HTR-8/SVneo (cell line): ENCODE measurements around the gene CAMK1.

Experiments
- DNase-seq: peaks from one replicate; pipeline ENCODE4 v3.0.0; 2011; ENCODE audit warnings: low spot score, mixed read lengths; ENCODE audit not compliant: insufficient read length
- FAIRE-seq: peaks from 2 replicates; lab custom pipeline; 2011; peaks lifted over from hg19 to GRCh38; lab: Jason Lieb, UNC

Gene CAMK1

DNA sequence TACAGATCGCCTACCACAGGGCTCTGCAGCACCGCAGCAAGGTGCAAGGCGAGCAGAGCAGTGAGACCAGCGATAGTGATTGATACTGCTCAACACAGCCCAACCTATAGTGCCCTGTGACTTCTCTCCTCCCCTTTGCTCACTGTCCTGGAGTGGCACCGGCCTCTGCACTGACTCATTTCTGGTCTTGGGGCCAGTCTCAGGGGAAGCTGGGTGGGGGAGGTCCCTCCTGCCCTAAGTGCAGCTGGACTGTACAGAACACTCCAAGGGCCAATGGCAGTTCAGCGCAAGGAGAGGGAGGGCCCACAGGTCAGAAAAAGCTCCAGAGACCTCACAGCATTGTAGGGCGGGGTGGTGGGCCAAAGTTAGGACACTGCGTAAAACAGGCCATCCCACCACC lies 22.5 kb downstream of the CAMK1 start:
- no peak for FAIRE-seq
- no peak for DNase-seq

- no peak for DNase-seq
- no peak for FAIRE-seq
Measured at GRCh38 chr3:9746330-9746729, 23.4 kb downstream of the CAMK1 start.

GRCh38 chr3:9745521-9745920 lies 24.2 kb downstream of the CAMK1 start:
- DNase-seq (no peak), FAIRE-seq (no peak)

DNA sequence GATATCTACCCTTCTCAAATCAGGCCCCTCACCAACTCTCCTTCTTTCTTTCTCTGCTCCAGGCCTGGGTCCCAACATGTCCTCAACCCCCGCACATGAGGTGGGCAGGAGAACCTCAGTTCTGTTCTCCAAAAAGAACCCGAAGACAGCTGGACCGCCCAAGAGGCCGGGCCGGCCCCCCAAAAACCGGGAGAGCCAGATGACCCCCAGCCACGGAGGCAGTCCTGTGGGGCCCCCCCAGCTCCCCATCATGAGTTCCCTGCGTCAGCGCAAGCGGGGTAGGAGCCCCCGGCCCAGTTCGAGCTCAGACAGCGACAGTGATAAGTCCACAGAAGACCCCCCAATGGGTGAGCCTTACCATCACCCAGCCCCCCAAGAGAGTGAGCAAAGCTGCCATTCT lies 25.6 kb downstream of the CAMK1 start:
- no peak for FAIRE-seq

GRCh38 chr3:9743548-9743947 lies 26.2 kb downstream of the CAMK1 start:
- FAIRE-seq (no peak), DNase-seq (no peak)

More for the DNA sequence above, 25.6 kb downstream of the CAMK1 start:
- DNase-seq = no peak

DNA sequence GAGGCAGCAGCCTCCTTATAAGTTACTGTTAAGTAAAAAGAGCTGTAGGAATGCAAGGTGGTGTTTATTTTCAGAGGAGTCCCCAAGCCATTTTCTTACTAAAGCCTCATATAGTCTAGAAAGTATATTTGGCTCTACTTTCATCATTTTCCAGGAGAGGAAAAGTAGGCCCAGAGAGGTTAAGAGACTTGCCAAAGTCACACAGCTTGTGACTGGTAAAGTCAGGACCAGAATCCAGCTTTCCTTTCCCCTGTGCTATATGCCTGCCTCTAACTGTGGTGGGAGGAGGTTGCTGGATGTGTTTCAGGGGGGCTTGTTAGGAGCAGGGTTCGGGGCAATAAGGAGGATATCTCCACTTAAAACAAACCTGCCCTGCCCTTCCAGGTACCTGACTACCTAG lies 27.2 kb downstream of the CAMK1 start:
- FAIRE-seq (no peak), DNase-seq (no peak)

DNA sequence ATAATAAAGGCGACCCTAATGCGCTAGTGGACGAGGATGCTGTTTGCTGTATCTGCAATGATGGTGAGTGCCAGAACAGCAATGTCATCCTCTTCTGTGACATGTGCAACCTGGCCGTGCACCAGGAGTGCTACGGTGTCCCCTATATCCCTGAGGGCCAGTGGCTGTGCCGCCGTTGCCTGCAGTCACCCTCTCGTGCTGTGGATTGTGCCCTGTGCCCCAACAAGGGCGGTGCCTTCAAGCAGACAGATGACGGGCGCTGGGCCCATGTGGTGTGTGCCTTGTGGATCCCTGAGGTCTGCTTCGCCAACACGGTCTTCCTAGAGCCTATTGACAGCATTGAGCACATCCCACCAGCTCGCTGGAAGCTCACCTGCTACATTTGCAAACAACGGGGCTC lies 30.6 kb downstream of the CAMK1 start:
- no peak for FAIRE-seq
- no peak for DNase-seq

DNA sequence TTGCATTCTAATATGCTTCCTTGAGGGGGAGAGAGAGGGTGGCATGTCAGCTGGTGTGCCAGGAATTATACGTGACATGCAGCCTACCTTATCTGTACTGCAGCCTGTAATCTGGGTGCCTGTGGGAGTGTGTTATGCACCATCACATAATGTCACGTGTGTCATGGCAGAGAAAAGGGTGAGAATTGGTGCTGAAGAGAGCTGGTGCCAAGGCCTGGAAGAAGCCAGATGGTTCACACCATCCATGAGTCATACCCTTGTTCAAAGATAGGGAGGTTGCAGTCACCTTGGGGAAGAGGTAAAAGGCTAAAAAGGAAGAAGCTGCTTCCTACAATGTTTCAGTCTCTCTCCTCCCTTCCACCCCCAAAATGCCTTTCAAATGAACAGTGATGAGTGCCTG lies 32.9 kb downstream of the CAMK1 start:
- DNase-seq (no peak), FAIRE-seq (no peak)

DNA sequence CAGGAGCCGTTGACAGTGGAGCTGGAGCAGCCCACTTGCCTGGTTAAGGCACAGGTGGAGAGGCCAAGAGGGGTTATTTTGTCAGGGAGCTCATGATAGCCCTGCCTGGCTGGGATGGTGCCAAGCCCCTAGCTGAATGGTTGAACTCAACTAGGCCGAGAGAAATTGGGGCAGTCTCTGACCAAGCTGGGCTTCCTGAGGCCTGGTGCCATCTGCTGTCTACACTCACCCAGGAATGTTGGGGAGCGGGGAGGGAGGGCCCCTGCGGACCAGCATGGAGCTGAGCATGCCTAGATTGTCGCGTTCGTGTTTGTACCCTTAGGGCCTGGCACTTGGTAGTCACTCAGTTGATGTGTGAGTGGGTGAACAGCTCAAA lies 37.0 kb downstream of the CAMK1 start:
- FAIRE-seq = no peak
- DNase-seq = no peak

- FAIRE-seq = no peak
Measured at GRCh38 chr3:9732080-9732739, 37.5 kb downstream of the CAMK1 start.

DNA sequence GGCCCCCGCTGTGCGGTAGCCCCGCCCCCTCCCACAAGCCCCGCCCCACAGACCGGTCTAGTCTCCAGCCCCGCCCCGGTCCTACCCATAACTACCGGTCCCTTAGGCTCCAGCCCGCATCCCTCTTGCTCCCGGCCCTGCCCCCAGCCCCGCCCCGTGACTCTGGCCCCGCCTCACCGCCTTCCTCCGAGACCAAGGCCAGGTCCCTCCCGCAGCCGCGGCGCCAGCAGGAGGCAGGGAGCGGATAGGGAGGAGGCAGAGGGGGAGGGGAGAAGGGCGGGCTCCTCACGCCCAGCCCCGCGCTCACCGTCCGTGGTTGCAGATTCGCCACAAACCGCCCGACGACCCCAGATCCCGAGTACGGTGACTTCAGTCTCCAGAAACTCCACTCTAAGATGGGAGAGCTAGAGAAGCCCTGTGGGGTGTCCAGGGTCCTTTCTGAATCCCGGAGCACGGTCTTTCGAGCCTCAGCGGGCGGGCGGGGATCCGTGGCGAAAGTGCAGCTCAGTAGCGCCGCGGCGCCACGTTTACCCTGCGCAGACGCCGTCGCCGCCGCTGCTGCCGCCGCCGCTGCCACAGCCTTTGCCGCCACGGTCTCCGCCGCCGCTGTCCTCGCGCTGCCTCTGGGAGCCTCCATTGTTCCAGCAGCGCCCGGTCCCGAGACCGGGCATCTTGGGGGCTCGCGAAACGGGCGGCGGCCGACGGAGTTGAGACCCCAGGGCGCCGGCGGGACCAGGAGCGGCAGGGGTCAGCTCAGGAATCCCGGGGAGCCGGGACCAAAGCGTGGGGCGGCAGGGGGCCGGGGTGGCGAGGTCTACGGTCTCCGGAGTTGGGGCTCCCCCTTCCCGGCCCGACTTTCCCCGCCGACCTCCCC lies 38.3 kb downstream of the CAMK1 start, which contains the start of gene BRPF1:
BRPF1 (plus strand) TSS at position 530 of the 874 bp plus-strand sequence. CDS start 2,406 bp downstream, outside the sequence.
- FAIRE-seq = peak; percentile 69

More at GRCh38 chr3:9732080-9732739, 37.5 kb downstream of the CAMK1 start:
- no peak for DNase-seq

GRCh38 chr3:9730657-9731205 lies 39.0 kb downstream of the CAMK1 start:
- DNase-seq (no peak), FAIRE-seq (no peak)

More for the DNA sequence above, 38.3 kb downstream of the CAMK1 start, which contains the start of gene BRPF1:
- peak; percentile 98 for DNase-seq

- DNase-seq (no peak), FAIRE-seq (no peak)
Measured at GRCh38 chr3:9729419-9729818, 40.3 kb downstream of the CAMK1 start.

GRCh38 chr3:9727743-9728142 lies 42.0 kb downstream of the CAMK1 start:
- no peak for FAIRE-seq

DNA sequence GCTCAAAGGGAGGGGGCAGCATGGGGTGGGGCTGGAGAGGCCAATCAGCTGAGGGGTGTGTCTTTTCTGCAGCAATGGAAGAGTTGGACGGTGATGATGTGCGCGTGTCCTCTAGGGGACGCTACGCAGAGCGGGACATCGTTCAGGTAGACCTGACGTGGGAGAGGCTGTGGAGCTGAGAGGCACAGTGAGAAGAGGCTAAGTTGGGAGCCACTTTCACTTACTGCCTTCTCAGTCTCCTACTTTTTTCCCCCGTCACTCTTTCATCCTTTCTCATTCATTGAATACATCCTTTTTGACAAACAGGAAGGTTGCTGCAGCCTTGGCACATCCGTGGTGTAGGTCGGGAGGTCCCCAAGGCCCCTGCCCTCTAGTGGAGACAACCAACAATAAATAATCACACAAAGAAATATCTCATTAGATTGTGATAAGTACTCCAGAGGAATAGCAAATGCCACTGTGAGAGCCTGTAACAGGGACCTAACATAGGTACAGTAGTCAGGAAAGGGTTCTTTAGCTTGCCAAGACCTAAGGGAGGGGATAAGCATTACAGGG lies 42.6 kb downstream of the CAMK1 start:
- DNase-seq (no peak), FAIRE-seq (no peak)

More at GRCh38 chr3:9727743-9728142, 42.0 kb downstream of the CAMK1 start:
- no peak for DNase-seq

DNA sequence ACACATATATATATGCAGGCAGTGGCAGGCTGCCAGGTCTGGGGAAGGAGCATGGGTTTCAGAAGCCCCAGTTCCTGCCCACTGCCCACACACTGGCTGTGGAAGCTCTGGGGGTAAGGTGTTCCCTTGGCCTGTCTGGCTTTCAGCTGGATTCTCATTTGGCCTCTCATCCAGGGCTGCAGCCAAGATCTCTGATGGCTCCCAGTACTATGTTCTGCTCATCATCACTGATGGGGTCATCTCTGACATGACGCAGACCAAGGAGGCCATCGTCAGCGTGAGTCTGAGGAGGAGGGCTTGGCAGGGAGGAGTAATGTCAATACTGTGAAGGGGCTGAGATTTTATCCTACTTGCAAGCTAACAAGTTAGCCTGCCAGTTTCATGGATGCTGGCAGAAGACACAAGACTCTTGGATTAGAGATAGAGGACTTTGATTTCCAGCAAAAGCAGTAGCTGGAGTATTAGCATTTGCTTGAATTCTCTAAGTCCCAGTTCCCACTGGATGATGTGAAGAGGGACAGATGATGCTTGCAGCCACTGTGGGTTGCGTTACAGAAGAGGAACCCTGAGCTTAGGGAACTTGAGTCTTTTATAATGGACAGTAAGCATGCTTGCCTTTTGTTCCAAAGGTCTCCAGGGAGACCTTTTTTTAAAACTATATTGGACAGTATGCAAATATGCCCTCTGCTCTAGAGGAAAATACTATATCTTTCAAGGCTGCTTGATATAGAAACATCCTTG lies 43.8 kb downstream of the CAMK1 start:
- DNase-seq (no peak), FAIRE-seq (no peak)

DNA sequence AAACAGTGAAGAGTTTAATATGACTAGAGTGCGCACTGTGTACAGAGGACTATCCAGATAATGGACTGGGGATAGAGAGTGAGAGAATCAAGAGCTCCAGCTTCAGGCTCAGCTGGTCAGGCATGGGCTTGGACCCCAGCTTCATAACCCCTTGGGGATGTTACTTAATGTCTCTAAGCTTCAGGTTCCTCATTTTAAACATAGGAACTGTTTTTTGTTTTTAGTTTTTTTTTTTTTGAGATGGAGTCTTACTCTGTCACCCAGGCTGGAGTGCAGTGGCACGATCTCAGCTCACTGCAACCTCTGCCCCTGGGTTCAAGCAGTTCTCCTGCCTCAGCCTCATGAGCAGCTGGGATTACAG lies 48.1 kb downstream of the CAMK1 start:
- no peak for DNase-seq
- FAIRE-seq = no peak

- DNase-seq (no peak), FAIRE-seq (no peak)
Measured at GRCh38 chr3:9721015-9721699, 48.6 kb downstream of the CAMK1 start.

- FAIRE-seq (no peak), DNase-seq (no peak)
Measured at GRCh38 chr3:9718118-9718517, 51.6 kb downstream of the CAMK1 start.

- DNase-seq (no peak), FAIRE-seq (no peak)
Measured at GRCh38 chr3:9717563-9717962, 52.2 kb downstream of the CAMK1 start.
